NCI-H2196 (cell line): Measurements from ENCODE around the gene MSL2.
"Not testable (repeated sequence)": the region's sequence is repeated elsewhere in the genome, so short reads cannot be mapped to it uniquely, and the experiment has no call there.

Source experiments
- DNase-seq: peaks from one replicate; lab custom pipeline; 2025; ENCODE audit not compliant: unreplicated experiment; lab: John Stamatoyannopoulos, UW

MSL2 gene, protein sequence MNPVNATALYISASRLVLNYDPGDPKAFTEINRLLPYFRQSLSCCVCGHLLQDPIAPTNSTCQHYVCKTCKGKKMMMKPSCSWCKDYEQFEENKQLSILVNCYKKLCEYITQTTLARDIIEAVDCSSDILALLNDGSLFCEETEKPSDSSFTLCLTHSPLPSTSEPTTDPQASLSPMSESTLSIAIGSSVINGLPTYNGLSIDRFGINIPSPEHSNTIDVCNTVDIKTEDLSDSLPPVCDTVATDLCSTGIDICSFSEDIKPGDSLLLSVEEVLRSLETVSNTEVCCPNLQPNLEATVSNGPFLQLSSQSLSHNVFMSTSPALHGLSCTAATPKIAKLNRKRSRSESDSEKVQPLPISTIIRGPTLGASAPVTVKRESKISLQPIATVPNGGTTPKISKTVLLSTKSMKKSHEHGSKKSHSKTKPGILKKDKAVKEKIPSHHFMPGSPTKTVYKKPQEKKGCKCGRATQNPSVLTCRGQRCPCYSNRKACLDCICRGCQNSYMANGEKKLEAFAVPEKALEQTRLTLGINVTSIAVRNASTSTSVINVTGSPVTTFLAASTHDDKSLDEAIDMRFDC

DNA sequence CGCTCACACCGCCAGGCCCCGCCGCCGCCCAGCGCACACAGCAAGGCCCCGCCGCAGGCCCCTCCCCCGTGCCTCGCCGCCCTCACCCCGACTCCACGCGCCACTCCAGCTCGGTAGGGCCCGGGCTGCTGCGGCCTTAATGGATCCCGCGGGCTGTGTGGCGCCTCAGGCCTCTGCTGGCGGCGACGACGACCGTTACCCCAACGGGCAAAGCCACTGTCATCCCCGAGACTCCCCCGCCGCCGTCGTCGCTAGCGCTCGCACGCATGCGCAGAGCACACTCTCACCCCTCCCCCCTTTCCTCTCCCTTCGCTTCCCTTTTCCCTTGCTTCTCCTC is at the start of gene MSL2:
TSS of gene MSL2 (minus strand) at position 272 of the 337 bp plus-strand sequence. CDS start 1,222 bp downstream, outside the sequence.
- no peak for DNase-seq

DNA sequence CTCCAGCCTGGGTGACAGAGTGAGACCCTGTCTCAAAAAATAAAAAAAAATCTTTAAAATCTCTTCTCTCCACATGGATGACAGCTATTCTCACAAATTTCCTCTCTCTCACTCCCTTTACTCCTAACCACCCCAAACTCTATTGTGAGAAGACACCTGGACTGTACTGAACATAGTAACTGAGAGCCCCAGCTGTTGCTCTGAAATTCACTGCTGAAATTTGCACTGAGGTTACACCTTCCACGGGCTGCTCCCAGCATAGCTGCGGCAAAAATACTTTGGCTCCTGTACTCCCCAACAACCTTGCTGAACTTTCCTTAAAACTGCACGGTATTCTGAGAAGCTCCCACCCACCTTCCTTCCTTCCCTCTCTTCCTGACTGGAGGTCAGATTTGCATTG is 49.6 kb upstream of the MSL2 start:
- DNase-seq = no peak

DNA sequence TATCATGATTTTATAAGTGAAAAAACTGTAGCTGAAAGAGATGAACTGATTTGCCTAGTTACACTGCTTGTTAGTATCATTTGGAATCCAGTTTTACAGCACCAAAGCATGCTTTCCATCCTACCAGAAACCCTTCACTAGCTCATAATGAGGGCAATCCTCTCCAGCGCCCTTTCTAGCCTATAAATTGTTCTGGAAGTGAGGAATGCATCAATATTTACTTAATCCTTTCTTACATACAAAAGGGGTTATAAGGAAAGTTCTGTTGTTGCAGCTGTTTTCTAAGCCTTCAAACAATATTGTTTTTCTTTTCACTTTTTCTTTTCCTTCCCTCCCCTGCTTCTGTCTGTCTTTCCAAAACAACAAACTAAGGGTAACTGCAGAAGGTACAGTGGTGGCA is 43.0 kb upstream of the MSL2 start:
- DNase-seq = no peak

GRCh38 chr3:136237961-136238649 is 42.0 kb upstream of the MSL2 start:
- no peak for DNase-seq

- no peak for DNase-seq
These were observed 41.0 kb upstream of the MSL2 start for GRCh38 chr3:136237103-136237502.

- DNase-seq = no peak
These were observed 40.0 kb upstream of the MSL2 start for GRCh38 chr3:136236109-136236508.

- no peak for DNase-seq
These were observed 39.4 kb upstream of the MSL2 start for GRCh38 chr3:136235545-136235944.

DNA sequence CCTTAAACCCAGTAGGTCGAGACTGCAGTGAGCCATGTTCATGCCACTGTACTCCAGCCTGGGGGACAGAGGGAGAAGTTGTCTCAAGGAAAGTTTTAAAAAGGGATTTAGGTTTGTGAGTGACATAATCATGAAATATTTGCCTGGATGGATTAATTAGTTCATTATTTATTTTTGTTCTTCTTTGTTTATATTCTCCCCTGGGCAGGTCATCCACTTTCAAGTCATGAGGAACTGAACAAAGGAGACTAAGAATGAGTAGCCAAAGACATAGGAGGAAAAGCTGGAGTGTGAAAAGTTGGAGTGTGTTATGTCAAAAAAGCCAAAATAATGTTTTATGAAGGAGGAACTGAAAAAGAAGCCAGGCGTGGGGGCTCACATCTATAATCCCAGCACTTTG is 36.3 kb upstream of the MSL2 start:
- no peak for DNase-seq

DNA sequence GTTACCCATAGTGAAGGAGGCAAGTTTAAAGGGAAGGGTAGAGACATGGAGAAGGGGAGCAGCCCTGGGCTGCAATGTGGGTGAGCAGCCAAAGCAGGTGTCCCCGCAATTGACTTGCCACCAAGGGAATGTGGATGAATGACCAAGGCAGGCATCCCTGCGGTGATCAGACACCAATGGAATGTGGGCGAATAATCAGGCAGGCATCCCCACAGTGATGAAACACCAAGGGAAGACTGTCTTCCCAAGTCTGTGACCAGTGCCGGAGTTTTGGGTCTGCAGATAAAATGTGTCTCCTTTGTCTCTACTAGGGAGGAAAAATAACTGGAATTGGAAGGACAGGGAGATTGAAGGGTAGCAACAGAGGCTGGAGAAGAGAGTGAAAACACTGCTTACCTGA is 26.6 kb upstream of the MSL2 start:
- DNase-seq = not testable (repeated sequence)

DNA sequence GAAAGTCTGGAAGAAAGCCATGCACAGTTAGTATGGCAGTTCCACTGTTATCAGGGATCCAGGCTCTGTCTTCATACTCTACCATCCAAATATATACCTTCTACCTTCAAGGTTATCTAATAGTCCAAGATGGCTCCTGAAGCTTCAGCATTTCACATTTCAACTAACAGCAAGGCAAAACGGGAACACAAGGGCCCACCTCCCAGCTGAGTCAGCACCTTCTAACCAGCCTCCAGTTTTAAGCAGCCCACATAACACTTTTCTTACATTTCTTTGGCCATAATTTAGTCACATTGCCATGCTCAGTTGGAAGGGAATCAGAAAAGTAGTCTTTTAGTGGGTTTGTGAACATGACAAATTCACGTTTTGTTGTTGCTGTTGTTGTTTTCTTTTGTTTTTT is 15.4 kb upstream of the MSL2 start:
- no peak for DNase-seq

DNA sequence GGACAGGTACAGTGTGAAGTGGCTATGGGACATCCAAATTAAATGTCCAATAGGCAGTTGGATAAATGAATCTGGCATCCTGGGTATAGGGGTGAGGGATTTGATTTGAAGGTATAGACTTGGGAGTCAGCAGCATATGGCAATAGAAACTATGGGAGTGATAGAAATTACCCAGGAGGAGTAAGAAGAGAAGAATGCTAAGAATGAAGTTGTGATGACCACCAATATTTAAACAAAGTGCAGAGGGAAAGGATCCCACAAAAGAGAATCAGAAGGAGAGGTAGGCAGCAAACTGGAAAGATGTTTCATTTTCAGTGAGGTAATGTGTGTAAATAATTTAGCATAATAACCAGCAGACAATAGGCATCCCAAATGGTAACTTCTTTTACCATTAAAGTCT is 13.8 kb upstream of the MSL2 start:
- no peak for DNase-seq

- no peak for DNase-seq
These were observed 11.5 kb upstream of the MSL2 start for GRCh38 chr3:136207489-136208115.

DNA sequence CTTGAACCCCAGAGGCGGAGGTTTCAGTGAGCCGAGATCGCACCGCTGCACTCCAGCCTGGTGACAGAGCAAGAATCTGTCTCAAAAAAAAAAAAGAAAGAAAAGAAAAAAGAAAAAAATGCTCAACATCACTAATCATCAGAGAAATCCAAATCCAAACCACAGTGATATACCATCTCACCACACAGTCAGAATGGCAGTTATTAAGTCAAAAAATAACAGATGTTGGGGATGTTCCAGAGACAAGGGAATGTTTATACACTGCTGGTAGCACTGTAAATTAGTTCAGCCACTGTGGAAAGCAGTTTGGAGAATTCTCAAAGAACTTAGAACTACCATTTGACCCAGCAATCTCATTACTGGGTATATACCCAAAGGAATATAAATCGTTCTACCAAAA is 3.1 kb upstream of the MSL2 start:
- not testable (repeated sequence) for DNase-seq

DNA sequence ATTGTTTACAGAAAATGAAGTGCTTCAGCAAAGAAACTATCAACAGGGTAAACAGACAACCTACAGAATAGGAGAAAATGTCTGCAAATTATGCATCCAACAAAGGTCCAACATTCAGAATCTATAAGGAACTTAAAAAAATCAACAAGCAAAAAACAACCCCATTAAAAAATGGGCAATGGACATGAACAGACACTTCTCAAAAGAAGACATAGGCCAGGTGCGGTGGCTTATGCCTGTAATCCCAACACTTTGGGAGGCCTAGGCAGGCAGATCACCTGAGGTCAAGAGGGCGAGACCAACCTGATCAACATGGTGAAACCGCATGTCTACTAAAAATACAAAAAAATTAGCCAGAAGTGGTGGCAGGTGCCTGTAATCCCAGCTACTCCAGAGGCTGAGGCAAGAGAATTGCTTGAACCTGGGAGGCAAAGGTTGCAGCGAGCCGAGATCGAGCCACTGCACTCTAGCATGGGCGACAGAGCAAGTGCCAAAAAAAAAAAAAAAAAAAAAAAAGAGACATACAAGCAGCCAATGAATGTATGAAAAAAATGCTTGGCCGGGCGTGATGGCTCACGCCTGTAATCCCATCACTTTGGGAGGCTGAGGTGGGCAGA is 2.4 kb upstream of the MSL2 start:
- DNase-seq = not testable (repeated sequence)

DNA sequence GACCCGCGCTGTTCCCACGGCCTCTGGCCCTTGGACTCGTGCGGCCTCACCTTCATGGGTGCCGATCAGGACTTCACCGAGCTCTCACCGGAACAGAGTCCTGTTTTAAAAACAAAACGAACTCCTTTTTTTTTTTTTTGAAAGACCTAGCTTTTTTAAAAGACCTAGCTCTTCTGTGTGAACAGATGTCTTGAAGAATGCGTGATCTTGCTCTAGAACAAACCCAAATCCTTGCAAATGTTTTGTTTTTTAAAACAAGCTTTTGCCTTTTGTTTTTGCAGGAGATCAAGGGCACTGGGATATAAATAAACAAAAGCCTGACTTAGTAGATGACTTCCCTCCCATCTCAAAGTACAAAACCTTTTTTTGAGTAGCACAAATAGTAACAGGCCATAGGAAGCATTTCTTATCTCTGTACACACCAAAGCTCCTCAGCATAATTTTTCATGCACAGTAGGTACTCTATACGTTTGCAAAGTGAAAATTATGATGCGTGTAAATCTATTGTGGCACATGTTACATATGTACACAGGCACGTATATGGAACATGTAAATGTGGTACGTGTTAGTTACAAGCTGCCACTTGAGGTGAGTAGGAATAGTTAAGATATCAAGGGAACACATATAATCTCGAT is 1.1 kb upstream of the MSL2 start:
- no peak for DNase-seq

DNA sequence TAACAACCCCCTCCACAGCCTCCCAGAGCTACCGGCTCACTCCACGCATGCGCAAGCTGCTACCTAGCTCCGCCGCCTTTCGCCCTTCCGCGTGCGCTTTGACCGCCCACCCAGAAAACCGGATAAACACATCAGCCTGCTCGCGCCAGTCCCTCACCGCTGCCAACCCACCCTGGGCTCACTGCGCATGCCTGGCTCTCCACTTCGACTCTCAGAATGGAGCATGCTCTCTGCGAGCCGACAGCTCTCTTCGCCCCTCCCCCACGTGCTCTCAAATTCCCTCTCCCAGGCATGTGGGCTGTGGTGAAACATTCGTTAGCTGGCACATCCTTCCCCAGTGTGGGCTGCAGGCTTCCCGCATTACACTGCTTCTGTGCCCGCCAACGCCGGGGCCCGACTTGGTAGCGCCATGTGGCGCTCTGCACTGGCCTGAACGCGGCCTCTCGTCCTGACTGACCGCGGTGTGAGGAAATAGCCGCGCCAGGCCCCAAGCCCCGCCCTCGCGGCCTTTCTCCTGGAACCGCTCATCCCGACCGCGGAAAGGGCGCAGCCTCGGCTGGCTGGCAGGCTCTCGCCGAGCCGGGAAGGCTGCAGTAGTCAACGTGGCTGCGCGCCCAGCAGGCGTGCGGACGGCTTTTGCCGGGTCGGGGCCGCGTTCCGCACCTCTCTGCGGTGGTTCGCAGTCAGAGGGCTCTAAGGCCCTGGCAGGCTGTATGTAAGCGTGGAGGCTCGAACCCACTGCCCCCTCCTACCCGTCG is 445 bp upstream of the MSL2 start:
- DNase-seq = peak; percentile 100

- DNase-seq = peak; percentile 86
These were observed 674 bp downstream of the MSL2 start for GRCh38 chr3:136195258-136196063.

GRCh38 chr3:136194409-136195257 is 1.5 kb downstream of the MSL2 start:
- DNase-seq = no peak
